H9 (cell line): ENCODE measurements around the gene TOR4A. TPM values are rescaled to one million over a fixed set of nuclear protein-coding genes. Genes with fewer than 3 reads are reported as not detected.

ENCODE experiments used
- DNase-seq: peaks from one replicate; pipeline ENCODE4 v3.0.0-alpha.2; 2017
- H2AFZ ChIP-seq: one replicate; pipeline ENCODE4 v1.6.1; 2013; ENCODE audit warnings: mild to moderate bottlenecking, low read length, control low read depth, moderate library complexity
- H2AK5ac ChIP-seq: 2 replicates; pipeline ENCODE4 v1.6.1; 2013; ENCODE audit warnings: low read length, control low read depth, mixed read lengths; ENCODE audit not compliant: insufficient read length
- H2BK120ac ChIP-seq: one replicate; pipeline ENCODE4 v1.6.1; 2013; ENCODE audit warnings: low read depth, mild to moderate bottlenecking, low read length, control low read depth, inconsistent platforms; ENCODE audit not compliant: poor library complexity, severe bottlenecking
- H2BK12ac ChIP-seq: 2 replicates; pipeline ENCODE4 v1.6.1; 2013; ENCODE audit warnings: low read length, control low read depth, mixed read lengths, low read depth; ENCODE audit not compliant: insufficient read length
- H2BK15ac ChIP-seq: 2 replicates; pipeline ENCODE4 v1.6.1; 2013; ENCODE audit warnings: low read depth, low read length, control low read depth
- H2BK20ac ChIP-seq: one replicate; pipeline ENCODE4 v1.6.1; 2013; ENCODE audit warnings: low read depth, mild to moderate bottlenecking, low read length, control low read depth, inconsistent platforms; ENCODE audit not compliant: poor library complexity, severe bottlenecking
- H2BK5ac ChIP-seq: 2 replicates; pipeline ENCODE4 v1.6.1; 2013; ENCODE audit warnings: low read length, control low read depth, mixed read lengths; ENCODE audit not compliant: insufficient read length
- H3K14ac ChIP-seq: 2 replicates; pipeline ENCODE4 v1.6.1; 2013; ENCODE audit warnings: low read length, control low read depth; ENCODE audit not compliant: insufficient read depth
- H3K18ac ChIP-seq: 2 replicates; pipeline ENCODE4 v1.6.1; 2013; ENCODE audit warnings: low read depth, mild to moderate bottlenecking, mixed read lengths, low read length, control low read depth; ENCODE audit not compliant: insufficient read length
- H3K23ac ChIP-seq: 2 replicates; pipeline ENCODE4 v1.6.1; 2013; ENCODE audit warnings: low read length, control low read depth, mixed read lengths, low read depth; ENCODE audit not compliant: insufficient read length
- H3K23me2 ChIP-seq: 2 replicates; pipeline ENCODE4 v1.6.1; 2013; ENCODE audit warnings: low read depth, mild to moderate bottlenecking, mixed read lengths, low read length, control low read depth; ENCODE audit not compliant: insufficient read length, poor library complexity, severe bottlenecking
- H3K27ac ChIP-seq: 2 replicates; pipeline ENCODE4 v1.5.1; 2013; ENCODE audit warnings: low read length, control low read depth, mixed read lengths, low read depth; ENCODE audit not compliant: insufficient read length
- H3K27me3 ChIP-seq: 2 replicates; pipeline ENCODE4 v1.6.1; 2013; ENCODE audit warnings: low read length, control low read depth, inconsistent platforms; ENCODE audit not compliant: insufficient read depth
- H3K4ac ChIP-seq: 2 replicates; pipeline ENCODE4 v1.6.1; 2013; ENCODE audit warnings: low read depth, mild to moderate bottlenecking, control low read depth, inconsistent platforms, low read length, moderate library complexity
- H3K4me1 ChIP-seq: 2 replicates; pipeline ENCODE4 v1.6.1; 2013; ENCODE audit warnings: low read length, control low read depth, inconsistent platforms; ENCODE audit not compliant: insufficient read depth
- H3K4me2 ChIP-seq: 2 replicates; pipeline ENCODE4 v1.6.1; 2013; ENCODE audit warnings: low read length, control low read depth, mixed read lengths; ENCODE audit not compliant: insufficient read length, insufficient read depth
- H3K56ac ChIP-seq: 2 replicates; pipeline ENCODE4 v1.6.1; 2013; ENCODE audit warnings: low read depth, mild to moderate bottlenecking, mixed read lengths, low read length, control low read depth; ENCODE audit not compliant: insufficient read length
- H3K79me1 ChIP-seq: 2 replicates; pipeline ENCODE4 v1.6.1; 2013; ENCODE audit warnings: low read depth, mild to moderate bottlenecking, moderate library complexity, low read length, control low read depth, inconsistent platforms; ENCODE audit not compliant: insufficient read depth, poor library complexity, severe bottlenecking
- H3K79me2 ChIP-seq: 2 replicates; pipeline ENCODE4 v1.6.1; 2013; ENCODE audit warnings: low read length, control low read depth, inconsistent platforms; ENCODE audit not compliant: insufficient read depth
- H3K9ac ChIP-seq: 2 replicates; pipeline ENCODE4 v1.6.1; 2013; ENCODE audit warnings: low read length, control low read depth, mixed read lengths; ENCODE audit not compliant: insufficient read length; ENCODE audit errors: extremely low read depth
- H3K9me3 ChIP-seq: one replicate; pipeline ENCODE4 v1.6.1; 2013; ENCODE audit warnings: low read depth, low read length, inconsistent platforms; ENCODE audit not compliant: control insufficient read depth
- H3T11ph ChIP-seq: one replicate; pipeline ENCODE4 v1.6.1; 2013; ENCODE audit warnings: mild to moderate bottlenecking, low read length, control low read depth, inconsistent platforms
- H4K20me1 ChIP-seq: one replicate; pipeline ENCODE4 v1.6.1; 2013; ENCODE audit not compliant: control insufficient read depth, insufficient read length, insufficient read depth
- H4K5ac ChIP-seq: 2 replicates; pipeline ENCODE4 v1.6.1; 2013; ENCODE audit warnings: low read depth, mild to moderate bottlenecking, mixed read lengths, low read length, control low read depth; ENCODE audit not compliant: insufficient read length
- H4K8ac ChIP-seq: replicated peaks from 2 replicates; pipeline ENCODE4 v1.6.1; 2013; ENCODE audit warnings: low read length, control low read depth, mixed read lengths, low read depth; ENCODE audit not compliant: insufficient read length
- H4K91ac ChIP-seq: 2 replicates; pipeline ENCODE4 v1.6.1; 2013; ENCODE audit warnings: low read depth, mild to moderate bottlenecking, moderate library complexity, mixed read lengths, low read length, control low read depth; ENCODE audit not compliant: insufficient read length
- H3K27ac Mint-ChIP-seq, 3 experiments: 2 replicates in 2 of 3; 3 replicates in 1 of 3; pipeline ENCODE4 v1.8.0; 2020 to 2021; ENCODE audit warnings: mixed read lengths in 3 of 3, mild to moderate bottlenecking in 1 of 3, moderate library complexity in 1 of 3
- H3K27me3 Mint-ChIP-seq: 2 replicates; pipeline ENCODE4 v1.8.0; 2021; ENCODE audit warnings: low read depth, mild to moderate bottlenecking, moderate library complexity, mixed read lengths
- H3K36me3 Mint-ChIP-seq, 3 experiments: 2 replicates in 2 of 3; 3 replicates in 1 of 3; pipeline ENCODE4 v1.8.0; 2020 to 2021; ENCODE audit warnings: low read depth in 3 of 3, mixed read lengths in 3 of 3; ENCODE audit not compliant: insufficient read depth in 1 of 3
- H3K4me1 Mint-ChIP-seq, 2 experiments: 2 replicates each; pipeline ENCODE4 v1.8.0; 2020; ENCODE audit warnings: mixed read lengths in 2 of 2
- H3K4me3 Mint-ChIP-seq, 2 experiments: 2 replicates in 1 of 2; 3 replicates in 1 of 2; pipeline ENCODE4 v1.8.0; 2020 to 2021; ENCODE audit warnings: mild to moderate bottlenecking in 2 of 2, mixed read lengths in 2 of 2, moderate library complexity in 1 of 2
- H3K9me3 Mint-ChIP-seq, 2 experiments: 2 replicates in 1 of 2; 3 replicates in 1 of 2; pipeline ENCODE4 v1.8.0; 2020; ENCODE audit warnings: mild to moderate bottlenecking in 2 of 2, mixed read lengths in 2 of 2, moderate library complexity in 1 of 2
- CTCF ChIP-seq: fragments of 200-600 bp; sonication (generic); conservative IDR thresholded peaks from 3 replicates; pipeline ENCODE4 v1.8.0; 2021; ENCODE audit warnings: antibody characterized with exemption, mild to moderate bottlenecking
- WGBS: extraction: QIAGEN DNeasy Blood & Tissue Kit; methylation state at CpG from one replicate; pipeline ENCODE4 v1.1.7; 2013; ENCODE audit warnings: missing lambda C conversion rate, low lambda C conversion rate, mixed read lengths; ENCODE audit not compliant: insufficient read length; ENCODE audit errors: extremely low coverage; 5-methylcytosine and 5-hydroxymethylcytosine counted together
- total RNA-seq: library from RNA; stranded (reverse); gene quantifications from 2 replicates; pipeline ENCODE4 v1.2.1, GENCODE V29; 2021

The TOR4A gene
- total RNA-seq, 1 experiment from 2014 or later = 6.2 TPM

GRCh38 chr9:137267933-137268355 is 9.6 kb upstream of the TOR4A start:
- Mint-ChIP-seq H3K9me3 (no peaks in the 10 kb centered on the region; a peak in 1 of 5 replicates), H3K27ac (peak overlapping the region in 1 of 3 experiments; percentile 86; a peak in 1 of 7 replicates), H3K27me3 (no peaks in the 10 kb centered on the region; the same call in 1 of the 2 replicates), H3K4me1 (no peaks in the 10 kb centered on the region; a peak in 1 of 4 replicates), H3K4me3 (no peak overlapping the region), H3K36me3 (peaks cover 12 to 57% (median 39%) of the 10 kb centered on the region in 3 experiments; a peak in 6 of 7 replicates)
- H2BK120ac ChIP-seq = no peak overlapping the region
- no peak overlapping the region for H2AFZ ChIP-seq
- H2BK5ac ChIP-seq = no peak overlapping the region
- TF ChIP-seq CTCF = no peak
- no peak overlapping the region for H3K23ac ChIP-seq
- H3K23me2 ChIP-seq = no peaks in the 10 kb centered on the region
- H3K27ac ChIP-seq = no peak overlapping the region
- no peak overlapping the region for H4K8ac ChIP-seq
- H3K4me1 ChIP-seq = no peaks in the 10 kb centered on the region
- H3K56ac ChIP-seq = no peak overlapping the region
- H3K14ac ChIP-seq = no peak overlapping the region
- DNase-seq = no peak
- no peaks in the 10 kb centered on the region for H3K79me2 ChIP-seq
- WGBS = no CpG with 5 or more reads among the region's 6 CpGs
- no peak overlapping the region for H4K5ac ChIP-seq
- no peak overlapping the region for H2AK5ac ChIP-seq
- no peak overlapping the region for H2BK15ac ChIP-seq
- no peak overlapping the region for H4K91ac ChIP-seq
- no peak overlapping the region for H2BK12ac ChIP-seq
- no peaks in the 10 kb centered on the region for H4K20me1 ChIP-seq
- H3T11ph ChIP-seq = no peak overlapping the region
- H3K9ac ChIP-seq = no peak overlapping the region
- no peak overlapping the region for H2BK20ac ChIP-seq
- no peak overlapping the region for H3K4ac ChIP-seq
- no peak overlapping the region for H3K18ac ChIP-seq
- H3K4me2 ChIP-seq = no peak overlapping the region
- no peaks in the 10 kb centered on the region for H3K27me3 ChIP-seq
- no peaks in the 10 kb centered on the region for H3K79me1 ChIP-seq
- no peaks in the 10 kb centered on the region for H3K9me3 ChIP-seq
